CD4-positive, alpha-beta T cell treated with Interleukin-17A for 1 hour (primary cell): ENCODE results near the gene MFN1.
"Not testable (repeated sequence)": the region's sequence is repeated elsewhere in the genome, so short reads cannot be mapped to it uniquely, and the experiment has no call there.

ENCODE experiments used
- DNase-seq: peaks from one replicate; pipeline ENCODE4 v3.0.0-alpha.2; 2020

MFN1 gene

DNA sequence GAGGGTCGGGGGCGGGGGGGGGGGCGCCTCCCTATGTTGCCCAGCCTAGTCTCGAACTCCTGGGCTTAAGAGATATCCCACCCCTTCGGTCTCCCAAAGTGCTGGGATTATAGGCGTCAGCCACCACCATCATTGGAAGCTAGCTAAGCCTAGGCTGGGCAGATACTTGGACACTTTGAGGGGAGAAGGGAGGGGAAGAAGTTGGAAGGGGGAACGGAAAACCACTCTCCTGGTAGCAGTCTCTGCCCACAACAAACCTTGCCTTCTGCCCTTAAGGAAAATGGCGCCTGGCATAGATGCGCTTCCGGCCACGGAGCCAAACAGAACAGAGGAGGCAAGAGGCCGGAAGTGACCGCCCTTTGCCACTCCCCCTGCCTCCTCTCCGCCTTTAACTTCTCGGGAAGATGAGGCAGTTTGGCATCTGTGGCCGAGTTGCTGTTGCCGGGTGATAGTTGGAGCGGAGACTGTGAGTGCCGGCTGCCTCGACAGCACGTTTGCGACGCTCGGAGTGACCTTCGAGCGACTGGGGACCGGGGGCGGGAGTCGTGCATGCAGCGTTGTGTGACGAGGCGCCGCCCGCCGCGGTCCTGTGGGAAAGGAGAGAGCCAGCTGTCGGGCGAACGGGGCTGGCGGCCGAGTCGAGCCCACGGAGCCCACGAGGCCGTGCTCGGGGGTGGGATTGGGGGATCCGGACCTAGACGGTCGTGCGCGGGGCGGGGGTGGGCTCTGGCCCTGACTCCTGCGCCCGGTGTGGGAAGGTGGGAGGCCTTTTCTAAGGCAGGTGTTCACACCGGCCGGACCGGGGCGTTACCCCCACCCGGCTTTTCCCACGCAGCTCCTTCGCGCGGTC is at the start of gene MFN1:
MFN1 (plus strand) TSS at position 365 of the 850 bp plus-strand sequence. CDS start 1,143 bp downstream, outside the sequence.
- DNase-seq: peak; percentile 93

GRCh38 chr3:179297971-179298725 is 49.4 kb upstream of the MFN1 start:
- DNase-seq: no peak

- no peak for DNase-seq
Measured at GRCh38 chr3:179299316-179299715, 48.2 kb upstream of the MFN1 start.

DNA sequence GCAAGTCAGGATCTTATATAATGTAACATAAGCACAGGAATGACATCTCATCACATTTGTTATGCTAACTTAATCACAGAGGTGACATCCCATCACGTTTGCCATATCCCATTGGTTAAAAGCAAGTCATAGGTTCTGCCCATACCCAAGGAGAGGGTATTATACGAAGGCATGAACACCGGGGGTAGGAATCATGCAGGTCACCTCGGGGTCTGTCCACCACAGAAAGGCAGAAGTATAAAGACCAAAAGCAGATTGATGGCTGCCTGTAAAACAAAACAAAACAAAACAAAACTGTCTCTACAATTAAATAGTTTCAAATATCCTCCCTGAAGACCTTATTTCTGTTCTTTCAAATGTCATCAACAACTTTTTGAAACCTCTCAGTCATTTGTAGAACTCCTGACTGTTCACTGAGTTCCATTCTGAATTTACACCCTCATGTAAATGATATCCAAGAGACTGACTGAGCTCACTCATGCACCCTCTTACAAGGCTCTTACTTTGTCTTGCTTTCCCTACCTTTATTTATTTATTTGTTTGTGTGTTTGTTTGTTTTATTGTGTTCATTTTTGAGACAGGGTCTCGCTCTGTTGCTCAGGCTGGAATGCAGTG is 47.4 kb upstream of the MFN1 start:
- DNase-seq: no peak

DNA sequence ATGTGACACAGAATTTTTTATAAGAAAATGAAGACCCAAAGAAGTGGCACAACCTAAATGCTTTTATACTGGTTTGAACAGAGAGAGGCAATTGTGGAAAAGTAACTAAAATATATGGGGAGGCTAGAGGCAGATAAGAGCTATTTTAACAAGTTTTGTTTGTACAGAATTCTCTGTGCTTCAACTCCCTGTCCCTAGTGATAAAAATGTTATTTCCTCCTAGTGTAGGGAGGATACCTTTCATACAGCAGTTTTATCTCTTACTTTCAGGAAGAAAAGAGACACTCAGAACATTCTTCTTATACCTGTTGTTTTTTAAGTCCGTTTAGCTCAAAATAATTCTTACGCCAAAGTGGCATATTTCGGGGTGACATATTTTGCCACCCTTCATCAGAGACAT is 45.9 kb upstream of the MFN1 start:
- DNase-seq: no peak

GRCh38 chr3:179302111-179302510 is 45.4 kb upstream of the MFN1 start:
- DNase-seq: no peak

- no peak for DNase-seq
Measured at GRCh38 chr3:179304605-179305004, 42.9 kb upstream of the MFN1 start.

DNA sequence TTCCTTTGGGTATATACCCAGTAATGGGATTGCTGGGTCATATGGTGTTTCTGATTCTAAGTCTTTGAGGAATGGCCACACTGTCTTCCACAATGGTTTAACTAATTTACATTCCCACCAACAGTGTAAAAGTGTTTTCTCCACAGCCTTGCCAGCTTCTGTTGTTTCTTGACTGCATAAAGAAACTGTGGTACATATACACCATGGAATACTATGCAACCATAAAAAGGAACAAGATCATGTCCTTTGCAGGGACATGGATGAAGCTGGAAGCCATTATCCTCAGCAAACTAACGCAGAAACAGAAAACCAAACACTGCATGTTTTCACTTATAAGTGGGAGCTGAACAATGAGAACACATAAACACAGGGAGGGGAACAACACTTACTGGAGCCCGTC is 40.1 kb upstream of the MFN1 start:
- not testable (repeated sequence) for DNase-seq

DNA sequence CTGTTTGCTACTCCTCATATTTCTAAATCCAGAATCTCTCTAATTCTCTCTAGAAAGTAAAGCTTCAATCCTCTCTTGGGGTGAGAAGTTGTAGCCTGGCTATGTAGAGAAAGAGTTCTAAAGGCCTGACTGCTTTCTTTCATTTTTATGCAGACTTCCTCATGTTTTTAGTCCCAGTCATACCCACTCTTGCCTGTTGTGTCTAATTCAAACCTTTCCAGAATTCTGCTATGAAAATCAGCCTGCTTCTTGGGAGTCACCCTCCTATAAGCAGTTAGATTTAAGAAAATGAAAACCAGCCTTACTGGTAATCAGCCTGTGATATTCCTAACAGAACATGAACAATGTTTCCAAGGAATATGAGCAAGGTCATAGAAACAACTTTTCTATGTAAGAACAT is 39.5 kb upstream of the MFN1 start:
- no peak for DNase-seq

- no peak for DNase-seq
Measured at GRCh38 chr3:179309225-179310078, 38.1 kb upstream of the MFN1 start.

DNA sequence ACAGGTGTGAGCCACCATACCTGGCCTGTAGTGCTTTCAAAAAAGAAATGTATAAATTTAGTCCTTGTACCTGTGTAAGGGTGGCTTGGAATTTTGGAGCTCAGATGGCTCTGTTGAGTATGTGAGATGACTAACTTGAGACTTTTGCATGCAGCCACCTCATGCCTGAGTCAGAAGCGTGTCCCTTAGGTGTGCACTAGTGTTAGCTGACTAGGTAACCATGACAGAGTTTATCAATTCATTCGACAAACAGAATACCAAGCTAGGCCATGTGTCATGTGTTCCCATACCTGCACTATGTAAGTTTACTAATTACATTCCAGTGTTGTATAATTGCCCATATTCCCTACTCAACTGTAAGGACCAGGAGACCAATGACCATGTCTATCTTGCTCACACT is 28.6 kb upstream of the MFN1 start:
- DNase-seq: no peak

GRCh38 chr3:179321668-179322285 is 25.7 kb upstream of the MFN1 start:
- DNase-seq: peak; percentile 31

DNA sequence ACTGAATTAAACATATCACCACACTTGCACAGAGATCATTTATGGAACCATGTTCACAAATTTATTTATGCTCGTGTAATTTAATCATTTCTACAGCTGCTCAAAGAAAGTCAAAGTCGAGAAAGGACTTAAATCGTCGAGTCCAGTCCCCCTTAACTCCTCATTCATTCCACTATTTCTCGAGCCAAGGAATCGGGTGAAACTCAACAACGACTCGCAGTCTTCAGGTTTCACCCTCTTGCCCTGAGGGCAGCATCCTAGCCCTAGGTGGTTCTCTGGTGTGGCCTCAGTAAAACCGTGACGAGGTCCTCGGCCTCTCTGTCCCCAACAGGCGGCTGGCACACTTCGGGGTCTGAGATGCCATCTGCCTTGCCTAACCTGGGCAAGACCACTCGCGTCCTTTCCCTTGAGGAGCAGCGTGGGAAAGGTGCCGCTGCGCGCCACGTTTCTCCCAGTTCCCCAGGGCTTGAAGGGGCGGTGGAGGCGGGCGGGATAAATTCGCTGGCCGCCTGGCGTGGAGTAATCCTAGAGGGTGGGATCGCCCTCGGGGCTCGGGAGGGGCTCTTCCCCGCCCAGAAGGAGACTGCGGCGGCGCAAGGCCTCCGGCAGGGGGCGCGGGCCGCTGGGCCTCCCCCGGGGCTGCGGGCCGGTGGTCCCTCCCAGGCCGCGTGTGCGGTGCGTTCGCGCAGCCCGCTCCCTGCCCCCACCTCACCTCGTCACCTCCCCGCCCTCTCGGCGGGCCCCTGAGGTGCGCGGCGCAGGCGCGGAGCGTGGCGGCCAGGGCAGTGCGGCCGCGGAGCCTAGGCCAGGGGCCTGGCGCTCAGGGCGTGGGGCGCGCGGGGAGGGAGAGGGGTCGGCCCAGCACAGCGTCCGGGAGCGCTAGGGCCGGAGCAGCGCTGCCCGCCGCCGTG is 25.0 kb upstream of the MFN1 start, which contains the start of gene ZNF639:
ZNF639 (plus strand) TSS at position 746 of the 911 bp plus-strand sequence. CDS start 5,263 bp downstream, outside the sequence.
- peak; percentile 90 for DNase-seq

- peak; percentile 74 for DNase-seq
Measured at GRCh38 chr3:179323197-179324110, 24.1 kb upstream of the MFN1 start.

DNA sequence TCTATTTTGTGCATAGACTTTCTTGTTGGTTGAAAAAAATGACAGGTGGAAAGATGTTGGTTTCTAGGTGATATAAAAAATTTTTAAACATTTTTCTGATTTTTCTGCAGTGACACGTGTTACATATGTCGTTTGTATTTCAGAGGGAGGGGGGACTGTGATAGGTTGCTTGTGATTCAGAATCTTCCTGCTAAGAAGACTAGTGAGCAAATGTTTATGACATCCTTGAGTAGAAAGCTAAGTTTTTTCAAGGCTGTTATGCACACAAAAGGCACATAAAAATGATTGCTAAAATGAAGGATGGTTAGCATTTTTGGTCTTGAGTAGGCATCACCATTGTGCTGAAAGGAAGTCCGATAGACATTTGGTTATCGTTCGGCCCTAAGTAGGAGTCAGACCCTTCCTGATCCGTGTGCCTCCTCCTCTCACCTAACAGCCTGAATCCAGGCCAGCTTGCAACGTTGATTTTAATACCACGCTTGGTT is 23.2 kb upstream of the MFN1 start:
- DNase-seq: peak; percentile 42

DNA sequence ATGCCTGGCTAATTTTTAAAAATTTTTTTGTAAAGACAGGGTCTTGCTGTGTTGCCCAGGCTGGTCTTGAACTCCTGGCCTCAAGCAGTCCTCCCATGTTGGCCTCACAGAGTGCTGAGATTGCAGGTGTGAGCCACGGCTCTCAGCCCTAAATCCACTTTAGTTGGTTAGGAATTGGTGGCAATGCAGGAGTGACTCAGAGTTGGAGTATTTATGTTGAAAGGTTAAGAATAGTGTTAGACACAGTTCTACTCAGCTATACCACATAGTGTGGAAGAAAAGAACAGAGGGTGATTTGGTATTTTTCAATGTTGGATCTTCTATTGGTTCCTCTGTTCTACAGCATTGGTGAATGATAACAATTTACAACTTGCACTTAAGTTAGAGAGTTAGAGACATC is 17.1 kb upstream of the MFN1 start:
- no peak for DNase-seq

GRCh38 chr3:179332240-179332639 is 15.3 kb upstream of the MFN1 start:
- DNase-seq: no peak

DNA sequence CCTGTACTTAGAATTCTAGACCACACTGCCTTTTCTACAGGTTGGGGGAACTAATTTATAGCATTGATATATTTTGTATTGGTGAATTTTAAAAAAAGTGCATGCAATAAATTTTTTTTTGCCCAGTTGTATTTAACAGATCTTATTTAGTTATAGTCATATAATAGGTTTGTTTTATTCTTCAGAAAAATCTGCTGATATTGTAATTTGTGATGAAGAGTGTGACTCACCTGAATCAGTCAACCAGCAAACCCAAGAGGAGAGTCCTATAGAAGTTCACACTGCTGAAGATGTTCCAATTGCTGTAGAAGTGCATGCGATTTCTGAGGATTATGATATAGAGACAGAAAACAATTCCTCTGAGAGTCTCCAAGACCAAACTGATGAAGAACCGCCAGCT is 14.4 kb upstream of the MFN1 start:
- DNase-seq: no peak

GRCh38 chr3:179336345-179336929 is 11.1 kb upstream of the MFN1 start:
- no peak for DNase-seq
